Fibroblast of mammary gland (primary cell): ENCODE data around the gene EIPR1.

Source experiments
- DNase-seq: peaks from one replicate; pipeline ENCODE4 v3.0.0-alpha.2; 2010; ENCODE audit warnings: low read depth
- H3K4me3 ChIP-seq: 2 replicates; pipeline ENCODE4 v1.5.1; 2011; ENCODE audit warnings: low read depth, mild to moderate bottlenecking, low read length, moderate library complexity; ENCODE audit not compliant: control insufficient read depth
- CTCF ChIP-seq: conservative IDR thresholded peaks from 2 replicates; pipeline ENCODE4 v1.5.1; 2011; ENCODE audit warnings: low read depth, low read length, inconsistent platforms; ENCODE audit not compliant: control insufficient read depth, insufficient read depth

EIPR1 gene

GRCh38 chr2:3411103-3411502 lies 33.5 kb upstream of the EIPR1 start:
- TF ChIP-seq CTCF = no peak
- no peak for DNase-seq
- no peak overlapping the region for H3K4me3 ChIP-seq

DNA sequence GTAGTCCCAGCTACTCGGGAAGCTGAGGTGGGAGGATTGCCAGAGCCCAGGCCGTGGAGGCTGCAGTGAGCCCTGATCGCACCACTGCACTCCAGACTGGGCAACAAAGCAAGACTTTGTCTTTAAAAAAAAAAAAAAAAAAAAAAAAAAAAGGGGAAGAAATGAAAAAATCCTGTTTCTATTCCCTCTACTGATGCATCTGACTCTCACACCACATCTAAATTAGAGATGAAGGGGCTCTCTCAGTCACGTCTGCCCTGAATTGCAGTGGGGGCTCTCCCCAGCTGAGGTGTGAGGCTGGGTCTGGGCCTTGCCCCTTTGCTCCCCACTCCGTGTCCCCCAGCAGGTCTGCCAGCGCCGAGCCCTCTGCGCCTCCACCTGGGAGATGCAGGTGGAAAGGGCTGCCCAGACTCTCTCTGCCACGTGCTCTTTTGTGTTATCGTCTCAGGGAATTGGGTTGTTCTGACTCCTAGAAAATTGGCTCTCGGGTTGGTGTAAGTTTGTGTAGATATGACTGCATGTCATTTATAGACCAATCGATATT lies 32.1 kb upstream of the EIPR1 start:
- no peak for DNase-seq
- no peak for TF ChIP-seq CTCF
- no peak overlapping the region for H3K4me3 ChIP-seq

- TF ChIP-seq CTCF = no peak
- no peak overlapping the region for H3K4me3 ChIP-seq
- no peak for DNase-seq
These were observed 31.2 kb upstream of the EIPR1 start for GRCh38 chr2:3408781-3409180.

- no peak for DNase-seq
- TF ChIP-seq CTCF = no peak
- no peak overlapping the region for H3K4me3 ChIP-seq
These were observed 28.9 kb upstream of the EIPR1 start for GRCh38 chr2:3406501-3406900.

DNA sequence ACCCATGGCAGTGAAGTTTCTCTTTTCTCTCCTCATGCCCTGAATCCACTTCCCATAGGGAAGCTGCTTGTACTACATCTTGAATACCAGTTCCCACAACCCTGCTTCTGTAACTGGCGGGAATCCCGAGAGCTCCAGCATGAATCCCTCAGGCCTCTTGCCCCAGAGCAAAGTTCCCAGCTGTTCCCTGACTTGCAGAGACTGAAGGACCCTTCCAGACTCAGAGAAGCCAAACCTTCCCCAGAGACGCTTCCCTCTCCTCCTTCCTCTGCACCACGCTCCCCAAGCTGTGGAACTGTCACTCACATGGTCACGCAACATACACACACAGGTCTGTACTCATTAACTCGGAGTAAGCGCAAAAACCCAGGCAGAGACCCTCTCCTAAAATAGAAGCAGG lies 28.3 kb upstream of the EIPR1 start:
- H3K4me3 ChIP-seq = no peak overlapping the region
- no peak for TF ChIP-seq CTCF
- no peak for DNase-seq

- no peak for DNase-seq
- H3K4me3 ChIP-seq = no peak overlapping the region
- TF ChIP-seq CTCF = no peak
These were observed 27.7 kb upstream of the EIPR1 start for GRCh38 chr2:3405307-3405706.

DNA sequence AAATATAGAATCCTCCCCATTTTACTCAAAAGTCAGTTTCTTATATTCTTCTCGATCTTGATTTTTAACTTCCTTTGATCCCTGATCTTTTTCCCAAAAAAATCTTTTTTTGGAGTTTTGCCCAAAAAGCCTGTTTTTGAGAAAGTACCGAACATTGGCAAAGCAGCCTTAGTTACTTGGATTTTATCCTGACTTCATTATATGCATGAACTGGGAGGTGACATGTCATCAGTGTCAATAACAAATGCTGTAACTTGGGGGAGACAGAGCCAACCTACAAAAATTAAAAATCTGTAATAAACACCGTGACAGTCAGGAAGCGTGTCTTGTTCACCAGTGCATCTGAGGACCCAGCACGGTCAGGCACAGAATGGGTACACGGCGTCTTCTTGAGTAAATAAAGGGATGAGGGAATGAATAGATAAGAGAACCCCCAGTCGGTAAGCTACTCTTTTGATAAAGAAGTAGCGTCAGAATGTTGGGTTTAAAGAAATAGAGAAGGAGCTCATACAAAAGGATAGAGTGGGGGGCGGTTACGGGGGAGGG lies 26.8 kb upstream of the EIPR1 start:
- TF ChIP-seq CTCF = no peak
- DNase-seq = no peak
- no peak overlapping the region for H3K4me3 ChIP-seq
